Esophagus squamous epithelium (tissue), 4 donors: ENCODE results near the gene ARHGAP23.

Source experiments
- POLR2A ChIP-seq, 4 donors: fragments of 450-650 bp; IDR thresholded peaks; one replicate each; pipeline ENCODE4 v1.6.1; 2017; ENCODE audit warnings: antibody characterized with exemption in 4 of 4, mild to moderate bottlenecking in 4 of 4, moderate library complexity in 3 of 4
- TF ChIP-seq, protein P1 (sequence below), 6 experiments: fragments of 450-650 bp in 4 of 6; fragments of 200-600 bp in 2 of 6; sonication (generic) in 2 of 6; IDR thresholded peaks; one replicate each; pipeline ENCODE4 v1.5.1; 2016 to 2019; ENCODE audit warnings: antibody characterized with exemption in 6 of 6, mild to moderate bottlenecking in 4 of 6, moderate library complexity in 4 of 6

- TF ChIP-seq, protein P1, sequence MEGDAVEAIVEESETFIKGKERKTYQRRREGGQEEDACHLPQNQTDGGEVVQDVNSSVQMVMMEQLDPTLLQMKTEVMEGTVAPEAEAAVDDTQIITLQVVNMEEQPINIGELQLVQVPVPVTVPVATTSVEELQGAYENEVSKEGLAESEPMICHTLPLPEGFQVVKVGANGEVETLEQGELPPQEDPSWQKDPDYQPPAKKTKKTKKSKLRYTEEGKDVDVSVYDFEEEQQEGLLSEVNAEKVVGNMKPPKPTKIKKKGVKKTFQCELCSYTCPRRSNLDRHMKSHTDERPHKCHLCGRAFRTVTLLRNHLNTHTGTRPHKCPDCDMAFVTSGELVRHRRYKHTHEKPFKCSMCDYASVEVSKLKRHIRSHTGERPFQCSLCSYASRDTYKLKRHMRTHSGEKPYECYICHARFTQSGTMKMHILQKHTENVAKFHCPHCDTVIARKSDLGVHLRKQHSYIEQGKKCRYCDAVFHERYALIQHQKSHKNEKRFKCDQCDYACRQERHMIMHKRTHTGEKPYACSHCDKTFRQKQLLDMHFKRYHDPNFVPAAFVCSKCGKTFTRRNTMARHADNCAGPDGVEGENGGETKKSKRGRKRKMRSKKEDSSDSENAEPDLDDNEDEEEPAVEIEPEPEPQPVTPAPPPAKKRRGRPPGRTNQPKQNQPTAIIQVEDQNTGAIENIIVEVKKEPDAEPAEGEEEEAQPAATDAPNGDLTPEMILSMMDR (IDR thresholded peaks at IDR 0.05), result no peak
- no peak for TF ChIP-seq POLR2A (IDR thresholded peaks at IDR 0.05)
Measured at GRCh38 chr17:38467491-38467890, 39.2 kb downstream of the ARHGAP23 start.
